ENCODE measurements around the gene ZNF827. TPM values are rescaled to one million over a fixed set of nuclear protein-coding genes. Genes with fewer than 3 reads are reported as not detected.

The ZNF827 gene
- total RNA-seq, 1 donor, result 9.1 TPM

- TF ChIP-seq CTCF (IDR thresholded peaks at IDR 0.05; ENCODE audit: insufficient read depth, low read depth, low read length), result no peak
- DNase-seq (ENCODE audit: low read depth), result no peak
- no peak overlapping the region for H3K4me3 ChIP-seq (ENCODE audit: low read depth, low read length)
Observed at GRCh38 chr4:145786261-145786660, 152.4 kb downstream of the ZNF827 start.

DNA sequence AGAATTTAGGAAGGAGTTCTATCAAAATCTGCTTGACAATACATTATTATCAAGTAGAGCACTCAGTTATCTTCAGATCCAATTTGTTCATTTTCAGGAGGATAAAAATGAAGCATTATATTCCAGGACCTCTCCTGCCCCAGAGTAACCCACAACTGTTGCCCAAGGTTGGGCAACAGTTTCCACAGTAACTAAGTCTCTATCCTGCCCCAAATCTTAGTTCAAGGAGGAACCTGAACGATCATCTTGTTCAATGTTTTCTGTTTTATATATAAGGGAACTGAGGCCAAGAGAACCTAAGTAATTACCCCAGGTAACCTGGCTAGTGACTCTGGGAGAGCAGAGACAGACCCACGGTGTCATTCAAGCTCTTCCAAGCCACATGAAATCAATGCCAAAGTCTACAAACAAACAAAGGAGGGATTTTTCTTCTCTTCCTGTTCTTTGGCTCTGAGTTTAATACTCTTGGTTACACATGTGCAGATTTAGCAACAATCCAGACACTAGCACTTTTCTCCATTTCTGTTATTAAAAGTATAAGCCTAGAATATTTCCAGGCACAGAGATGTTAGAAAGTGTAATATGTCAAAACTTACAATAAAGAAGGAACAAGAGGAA is 153.1 kb downstream of the ZNF827 start:
- DNase-seq (ENCODE audit: low read depth), result no peak
- H3K4me3 ChIP-seq (ENCODE audit: low read depth, low read length), result no peak overlapping the region
- no peak for TF ChIP-seq CTCF (IDR thresholded peaks at IDR 0.05; ENCODE audit: insufficient read depth, low read depth, low read length)

DNA sequence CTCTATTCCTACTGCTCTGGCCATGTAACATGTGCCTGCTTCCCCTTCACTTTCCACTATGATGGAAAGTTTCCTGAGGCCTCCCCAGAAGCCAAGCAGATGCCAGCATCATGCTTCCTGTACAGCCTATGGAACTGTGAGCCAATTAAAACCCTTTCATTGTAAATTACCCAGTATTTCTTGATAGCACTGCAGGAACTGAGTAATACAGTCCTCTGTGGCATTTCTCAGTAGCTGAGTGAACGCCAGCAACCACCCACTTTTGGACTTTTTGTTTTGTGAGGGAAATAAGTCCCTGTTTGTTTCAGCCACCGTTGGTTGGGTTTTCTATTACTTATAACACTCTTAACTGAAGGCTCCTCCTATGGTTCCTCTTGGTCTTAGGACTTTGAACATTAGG is 154.6 kb downstream of the ZNF827 start:
- TF ChIP-seq CTCF (IDR thresholded peaks at IDR 0.05; ENCODE audit: insufficient read depth, low read depth, low read length), result no peak
- no peak overlapping the region for H3K4me3 ChIP-seq (ENCODE audit: low read depth, low read length)

GRCh38 chr4:145782756-145783155 is 155.9 kb downstream of the ZNF827 start:
- DNase-seq (ENCODE audit: low read depth), result no peak
- no peak overlapping the region for H3K4me3 ChIP-seq (ENCODE audit: low read depth, low read length)
- no peak for TF ChIP-seq CTCF (IDR thresholded peaks at IDR 0.05; ENCODE audit: insufficient read depth, low read depth, low read length)

More for the DNA sequence above, 154.6 kb downstream of the ZNF827 start:
- no peak for DNase-seq (ENCODE audit: low read depth)

- no peak overlapping the region for H3K4me3 ChIP-seq (ENCODE audit: low read depth, low read length)
- no peak for DNase-seq (ENCODE audit: low read depth)
- no peak for TF ChIP-seq CTCF (IDR thresholded peaks at IDR 0.05; ENCODE audit: insufficient read depth, low read depth, low read length)
Observed at GRCh38 chr4:145781351-145781750, 157.3 kb downstream of the ZNF827 start.

DNA sequence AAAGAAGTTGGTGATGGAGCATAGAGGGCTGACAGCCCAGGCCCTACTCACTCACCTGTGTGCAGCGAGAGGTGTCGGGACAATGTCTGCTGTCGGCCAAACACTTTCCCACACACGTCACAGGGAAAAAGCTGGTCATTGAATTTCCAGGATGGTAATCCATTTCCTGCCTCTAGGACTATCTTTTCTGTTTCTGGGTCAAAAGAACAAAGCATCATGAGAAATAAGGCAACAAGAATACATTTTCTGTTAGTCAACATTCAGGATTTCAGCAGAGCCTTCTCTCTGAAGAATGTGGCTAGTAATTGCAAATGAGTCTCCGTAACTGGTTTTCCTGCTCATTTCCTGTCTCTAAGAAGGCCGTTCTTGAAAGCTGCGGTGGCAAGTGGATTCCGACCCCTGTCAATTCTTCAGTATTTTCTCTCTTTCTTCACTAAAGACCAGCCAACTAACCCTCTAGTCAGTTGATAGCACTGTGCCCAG is 159.3 kb downstream of the ZNF827 start:
- TF ChIP-seq CTCF (IDR thresholded peaks at IDR 0.05; ENCODE audit: insufficient read depth, low read depth, low read length), result no peak
- DNase-seq (ENCODE audit: low read depth), result no peak
- no peak overlapping the region for H3K4me3 ChIP-seq (ENCODE audit: low read depth, low read length)

GRCh38 chr4:145776208-145776607 is 162.4 kb downstream of the ZNF827 start:
- DNase-seq (ENCODE audit: low read depth), result no peak
- TF ChIP-seq CTCF (IDR thresholded peaks at IDR 0.05; ENCODE audit: insufficient read depth, low read depth, low read length), result no peak
- no peak overlapping the region for H3K4me3 ChIP-seq (ENCODE audit: low read depth, low read length)
